Head of caudate nucleus (tissue), 42 donors: ENCODE data around the gene NPTX1.
A peak's percentile ranks its signal among the peaks of the same experiment; 100 is the strongest.

Experiments used
- DNase-seq, 42 donors: peaks; one replicate each; pipeline versions ENCODE4 v3.0.0 to v3.0.0-alpha.2; 2020 to 2021; ENCODE audit warnings: mixed read lengths in 7 of 42
- intact Hi-C: fragments of 100-400 bp; cut with DNase I; formaldehyde crosslinking; loops from one replicate; pipeline ENCODE4 v1.15.0; 2022

Gene NPTX1

GRCh38 chr17:80451104-80451775, 25.2 kb downstream of the NPTX1 start:
- DNase-seq = no peak
- intact Hi-C loops = loop anchor here (10.0 kb wide), 2 partner anchors 94 to 324 kb away; partner anchors contain the start of gene RPTOR

GRCh38 chr17:80449930-80450576, 26.4 kb downstream of the NPTX1 start:
- intact Hi-C loops = loop anchor here (10.0 kb wide), 2 partner anchors 95 to 325 kb away; partner anchors contain the start of gene RPTOR
- DNase-seq = no peak

- no peak for DNase-seq
- intact Hi-C loops = no loop called here
Measured at GRCh38 chr17:80449194-80449929, 27.0 kb downstream of the NPTX1 start.

- no peak for DNase-seq
- intact Hi-C loops = no loop called here
Measured at GRCh38 chr17:80447790-80448189, 28.6 kb downstream of the NPTX1 start.

- intact Hi-C loops = no loop called here
- DNase-seq = peak in 2 of 42 donors; percentile 31 to 52
Measured at GRCh38 chr17:80446645-80447405, 29.6 kb downstream of the NPTX1 start.

- intact Hi-C loops = no loop called here
- peak in 1 of 42 donors; percentile 12 for DNase-seq
Measured at GRCh38 chr17:80445726-80446110, 30.7 kb downstream of the NPTX1 start.

GRCh38 chr17:80445007-80445725, 31.2 kb downstream of the NPTX1 start:
- DNase-seq = peak in 31 of 42 donors; percentile 26 to 70 (median 48)
- intact Hi-C loops = no loop called here

GRCh38 chr17:80444644-80444979, 31.8 kb downstream of the NPTX1 start:
- intact Hi-C loops = no loop called here
- no peak for DNase-seq

GRCh38 chr17:80443916-80444643, 32.3 kb downstream of the NPTX1 start:
- peak in 41 of 42 donors; percentile 31 to 87 (median 69) for DNase-seq
- intact Hi-C loops = no loop called here

GRCh38 chr17:80443498-80443897, 32.9 kb downstream of the NPTX1 start:
- no peak for DNase-seq
- intact Hi-C loops = no loop called here

GRCh38 chr17:80442764-80443163, 33.6 kb downstream of the NPTX1 start:
- intact Hi-C loops = no loop called here
- peak in 4 of 42 donors; percentile 23 to 63 (median 38) for DNase-seq

GRCh38 chr17:80442323-80442659, 34.1 kb downstream of the NPTX1 start:
- intact Hi-C loops = no loop called here
- DNase-seq = no peak

GRCh38 chr17:80441598-80442322, 34.6 kb downstream of the NPTX1 start:
- intact Hi-C loops = no loop called here
- no peak for DNase-seq

- peak in 2 of 42 donors; percentile 45 to 59 for DNase-seq
- intact Hi-C loops = no loop called here
Measured at GRCh38 chr17:80441133-80441578, 35.3 kb downstream of the NPTX1 start.

GRCh38 chr17:80439499-80439898, 36.9 kb downstream of the NPTX1 start:
- no peak for DNase-seq
- intact Hi-C loops = no loop called here

GRCh38 chr17:80438806-80439205, 37.6 kb downstream of the NPTX1 start:
- no peak for DNase-seq
- intact Hi-C loops = no loop called here

GRCh38 chr17:80437532-80437931, 38.9 kb downstream of the NPTX1 start:
- intact Hi-C loops = no loop called here
- DNase-seq = no peak
